HCT116 (cell line): ENCODE measurements around the gene ZNF446. TPM values are rescaled to one million over a fixed set of nuclear protein-coding genes. Genes with fewer than 3 reads are reported as not detected.

Source experiments
- ATAC-seq: fragments of 200-7000 bp; cut with Tn5 transposase; 2 replicates; pipeline ENCODE4 v1.9.1; 2020; ENCODE audit warnings: mild to moderate bottlenecking, moderate library complexity
- BruUV-seq: library from RNA; stranded (reverse); fragments of 400-500 nt; replicated peaks from 2 replicates; lab custom pipeline; 2021; lab: Mats Ljungman, UMichigan
- CTCF ChIA-PET: fragments of 300-600 bp; sonication (Branson Sonifier 250); formaldehyde crosslinking; loops from one replicate; lab custom pipeline; 2021; ENCODE audit warnings: antibody characterized with exemption; lab: Charles Lee
- POLR2A ChIA-PET: fragments of 300-600, 350-600 bp; sonication (Branson Sonifier 250); formaldehyde crosslinking; loops from one replicate; lab custom pipeline; 2021; ENCODE audit warnings: antibody characterized with exemption; lab: Charles Lee
- RAD21 ChIA-PET, 2 experiments: fragments of 300-600 bp; sonication (Branson Sonifier 250); formaldehyde crosslinking; loops; one replicate each; lab custom pipeline; 2023; ENCODE audit warnings: low total read pairs in 2 of 2; ENCODE audit not compliant: uncharacterized antibody in 2 of 2, unreplicated experiment in 2 of 2, low non-redundant PET in 1 of 2; lab: Charles Lee
- DNase-seq: peaks from one replicate; pipeline ENCODE4 v3.0.0-alpha.2; 2010; ENCODE audit warnings: low read depth, low spot score
- H2AFZ ChIP-seq: fragments of 200-600 bp; shearing (Covaris generic), sonication (generic); 2 replicates; pipeline ENCODE4 v1.6.1; 2017; ENCODE audit warnings: low read depth, mixed run types, mixed read lengths, antibody characterized with exemption, low read length; ENCODE audit not compliant: poor library complexity, severe bottlenecking
- H3K27ac ChIP-seq: 2 replicates; pipeline ENCODE4 v1.5.1; 2012; ENCODE audit warnings: low read depth, low read length
- H3K27me3 ChIP-seq: fragments of 200-600 bp; sonication (generic); 2 replicates; pipeline ENCODE4 v1.6.1; 2016; ENCODE audit warnings: mixed run types, low read length, mixed read lengths; ENCODE audit not compliant: insufficient read depth
- H3K36me3 ChIP-seq, 2 experiments: fragments of 200-500 bp in 1 of 2; fragments of 200-600 bp in 1 of 2; sonication (Bioruptor generic) in 1 of 2; sonication (generic) in 1 of 2; 2 replicates each; pipeline versions ENCODE4 v1.5.1 to v1.6.1; 2014 to 2016; ENCODE audit warnings: low read length in 2 of 2, inconsistent platforms in 1 of 2, mixed read lengths in 1 of 2, mixed run types in 1 of 2; ENCODE audit not compliant: insufficient read depth in 2 of 2, control insufficient read depth in 1 of 2
- H3K4me1 ChIP-seq, 2 experiments: fragments of 200-600 bp in 1 of 2; sonication (generic) in 1 of 2; 2 replicates each; pipeline versions ENCODE4 v1.5.1 to v1.6.1; 2012 to 2017; ENCODE audit warnings: low read length in 2 of 2, inconsistent platforms in 1 of 2, mild to moderate bottlenecking in 1 of 2, mixed read lengths in 1 of 2, mixed run types in 1 of 2, moderate library complexity in 1 of 2; ENCODE audit not compliant: insufficient read depth in 2 of 2, control insufficient read depth in 1 of 2
- H3K4me2 ChIP-seq: fragments of 200-600 bp; sonication (generic); 2 replicates; pipeline ENCODE4 v1.6.1; 2017; ENCODE audit warnings: mixed run types, low read length, mixed read lengths
- H3K4me3 ChIP-seq, 2 experiments: fragments of 200-600 bp in 1 of 2; sonication (generic) in 1 of 2; replicated peaks in 1 of 2; 2 replicates each; pipeline ENCODE4 v1.5.1; 2011 to 2016; ENCODE audit warnings: low read length in 2 of 2, control low read depth in 1 of 2, low read depth in 1 of 2, mild to moderate bottlenecking in 1 of 2, mixed read lengths in 1 of 2, mixed run types in 1 of 2
- H3K79me2 ChIP-seq: fragments of 200-600 bp; sonication (generic); 2 replicates; pipeline ENCODE4 v1.6.1; 2017; ENCODE audit warnings: mild to moderate bottlenecking, mixed run types, low read length, moderate library complexity, mixed read lengths; ENCODE audit not compliant: insufficient read depth
- H3K9ac ChIP-seq: fragments of 200-600 bp; sonication (generic); 2 replicates; pipeline ENCODE4 v1.6.1; 2016; ENCODE audit warnings: low read length, mixed read lengths
- H3K9me2 ChIP-seq: fragments of 200-600 bp; sonication (generic), shearing (Covaris generic); 2 replicates; pipeline ENCODE4 v1.6.1; 2017; ENCODE audit warnings: mixed run types, mild to moderate bottlenecking, moderate library complexity; ENCODE audit not compliant: insufficient read depth
- H3K9me3 ChIP-seq, 2 experiments: fragments of 200-500 bp in 1 of 2; fragments of 200-600 bp in 1 of 2; sonication (Bioruptor generic) in 1 of 2; sonication (generic) in 1 of 2; 2 replicates each; pipeline ENCODE4 v1.6.1; 2014 to 2017; ENCODE audit warnings: low read length in 2 of 2, mixed read lengths in 2 of 2, inconsistent platforms in 1 of 2, low read depth in 1 of 2, mild to moderate bottlenecking in 1 of 2, mixed run types in 1 of 2, moderate library complexity in 1 of 2; ENCODE audit not compliant: control insufficient read depth in 1 of 2, insufficient read depth in 1 of 2
- H4K20me1 ChIP-seq: fragments of 200-600 bp; sonication (generic), shearing (Covaris generic); 2 replicates; pipeline ENCODE4 v1.6.1; 2017; ENCODE audit warnings: mixed run types, mild to moderate bottlenecking, moderate library complexity; ENCODE audit not compliant: insufficient read depth
- ATF3 ChIP-seq: IDR thresholded peaks from 2 replicates; pipeline ENCODE4 v1.6.1; 2012
- CTCF ChIP-seq, 3 experiments: fragments of 200-600 bp in 1 of 3; sonication (generic) in 1 of 3; IDR thresholded peaks in 2 of 3; conservative IDR thresholded peaks in 1 of 3; 2 replicates each; pipeline ENCODE4 v1.5.1; 2012 to 2017; ENCODE audit warnings: low read depth in 2 of 3, low read length in 2 of 3, antibody characterized with exemption in 1 of 3, borderline replicate concordance in 1 of 3, control low read depth in 1 of 3, mild to moderate bottlenecking in 1 of 3, mixed read lengths in 1 of 3, mixed run types in 1 of 3, moderate library complexity in 1 of 3; ENCODE audit not compliant: insufficient read depth in 1 of 3
- ELF1 ChIP-seq: IDR thresholded peaks from 2 replicates; pipeline ENCODE4 v1.6.1; 2012; ENCODE audit warnings: low read depth, borderline replicate concordance
- EZH2 ChIP-seq: fragments of 200-600 bp; sonication (generic); IDR thresholded peaks from 2 replicates; pipeline ENCODE4 v1.6.1; 2017; ENCODE audit warnings: antibody characterized with exemption, mixed run types
- EZH2phosphoT487 ChIP-seq: fragments of 200-600 bp; IDR thresholded peaks from 2 replicates; pipeline ENCODE4 v1.6.1; 2018; ENCODE audit warnings: antibody characterized with exemption, borderline replicate concordance
- JUND ChIP-seq: IDR thresholded peaks from 2 replicates; pipeline ENCODE4 v1.6.1; 2012
- MAX ChIP-seq: IDR thresholded peaks from 2 replicates; pipeline ENCODE4 v1.6.1; 2012
- POLR2AphosphoS5 ChIP-seq: IDR thresholded peaks from 2 replicates; pipeline ENCODE4 v1.6.1; 2011; ENCODE audit warnings: mild to moderate bottlenecking, low read depth, low read length, moderate library complexity
- RAD21 ChIP-seq: IDR thresholded peaks from 2 replicates; pipeline ENCODE4 v1.6.1; 2012; ENCODE audit warnings: low read depth, mild to moderate bottlenecking
- SIN3A ChIP-seq: IDR thresholded peaks from 2 replicates; pipeline ENCODE4 v1.6.1; 2012; ENCODE audit warnings: low read depth
- SP1 ChIP-seq: IDR thresholded peaks from 2 replicates; pipeline ENCODE4 v1.6.1; 2012; ENCODE audit warnings: low read depth
- SRF ChIP-seq: IDR thresholded peaks from 2 replicates; pipeline ENCODE4 v1.6.1; 2012; ENCODE audit warnings: low read depth
- YY1 ChIP-seq: IDR thresholded peaks from 2 replicates; pipeline ENCODE4 v1.6.1; 2011; ENCODE audit warnings: low read length, low read depth, moderate library complexity, mild to moderate bottlenecking; ENCODE audit not compliant: insufficient replicate concordance; ENCODE audit errors: extremely low read depth
- ZBTB33 ChIP-seq: IDR thresholded peaks from 2 replicates; pipeline ENCODE4 v1.6.1; 2011; ENCODE audit warnings: mild to moderate bottlenecking, low read length, moderate library complexity; ENCODE audit not compliant: insufficient replicate concordance; ENCODE audit errors: extremely low read depth
- ZFX ChIP-seq: fragments of 450-650 bp; IDR thresholded peaks from 2 replicates; pipeline ENCODE4 v1.6.1; 2017
- ZNF274 ChIP-seq: fragments of 200-500 bp; sonication (Bioruptor generic); IDR thresholded peaks from 2 replicates; pipeline ENCODE4 v1.6.1; 2014; ENCODE audit warnings: mild to moderate bottlenecking, low read depth, low read length, inconsistent platforms
- intact Hi-C: fragments of 100-400 bp; cut with micrococcal nuclease; formaldehyde crosslinking; loops from 2 replicates; pipeline ENCODE4 v1.10.0; 2022
- total RNA-seq: library from RNA; stranded (reverse); gene quantifications from one replicate; pipeline ENCODE4 v1.2.1, GENCODE V29; 2021; ENCODE audit not compliant: unreplicated experiment

Gene ZNF446
- total RNA-seq, 1 experiment from 2014 or later, result 6.5 TPM

GRCh38 chr19:58479736-58480480, 3.8 kb downstream of the ZNF446 start:
- H3K9me2 ChIP-seq, result no peaks in the 10 kb centered on the region
- RAD21 ChIA-PET, result no interaction called here
- POLR2A ChIA-PET, result no interaction called here
- ATAC-seq (no peak), DNase-seq (no peak)
- no peak overlapping the region for H3K27ac ChIP-seq
- no TSS peak for BruUV-seq
- no peaks in the 10 kb centered on the region for H3K9me3 ChIP-seq
- no peaks in the 10 kb centered on the region for H3K27me3 ChIP-seq
- no peak overlapping the region for H2AFZ ChIP-seq
- intact Hi-C loops, result no loop called here
- no peaks in the 10 kb centered on the region for H3K36me3 ChIP-seq
- H3K9ac ChIP-seq, result no peak overlapping the region
- H4K20me1 ChIP-seq, result no peaks in the 10 kb centered on the region
- CTCF ChIA-PET, result no interaction called here
- H3K79me2 ChIP-seq, result no peaks in the 10 kb centered on the region
- no peak overlapping the region for H3K4me3 ChIP-seq
- no peak overlapping the region for H3K4me2 ChIP-seq
- no peak for TF ChIP-seq MAX
- no peak for TF ChIP-seq JUND
- no peak for TF ChIP-seq ELF1
- TF ChIP-seq, all 23 proteins: peak for 0
- peaks cover 9 to 21% of the 10 kb centered on the region in 2 experiments for H3K4me1 ChIP-seq

- Histone ChIP-seq H3K4me2 (no peak overlapping the region), H3K27ac (no peak overlapping the region), H3K9ac (no peak overlapping the region), H4K20me1 (no peaks in the 10 kb centered on the region), H3K79me2 (no peaks in the 10 kb centered on the region), H3K9me2 (no peaks in the 10 kb centered on the region), H3K4me3 (no peak overlapping the region), H2AFZ (no peak overlapping the region), H3K36me3 (no peaks in the 10 kb centered on the region), H3K4me1 (peaks cover 4 to 15% of the 10 kb centered on the region in 2 experiments; a peak in 3 of 4 replicates), H3K9me3 (no peaks in the 10 kb centered on the region), H3K27me3 (no peaks in the 10 kb centered on the region)
- no TSS peak for BruUV-seq
- POLR2A ChIA-PET, result no interaction called here
- DNase-seq (no peak), ATAC-seq (no peak)
- CTCF ChIA-PET, result no interaction called here
- intact Hi-C loops, result no loop called here
- RAD21 ChIA-PET, result no interaction called here
- no peak for TF ChIP-seq ATF3
- no peak for TF ChIP-seq EZH2
- TF ChIP-seq JUND, result no peak
- TF ChIP-seq SRF, result no peak
- TF ChIP-seq SP1, result no peak
- no peak for TF ChIP-seq ZFX
- TF ChIP-seq SIN3A, result no peak
- no peak for TF ChIP-seq EZH2phosphoT487
- no peak for TF ChIP-seq CTCF (IDR thresholded peaks at IDR 0.05 in 2 of 3, conservative IDR thresholded peaks at IDR 0.05 in 1 of 3; ENCODE audit: borderline replicate concordance in 1 of 3, insufficient read depth in 1 of 3, low read depth in 2 of 3, low read length in 2 of 3)
- no peak for TF ChIP-seq YY1
- no peak for TF ChIP-seq ZNF274
- TF ChIP-seq ZBTB33, result no peak
- TF ChIP-seq RAD21, result no peak
- TF ChIP-seq POLR2AphosphoS5, result no peak
These were observed 4.3 kb downstream of the ZNF446 start for GRCh38 chr19:58480481-58480830.
